Stimulated activated CD8-positive, alpha-beta memory T cell treated with anti-CD3 and anti-CD28 coated beads, Interleukin-7, amount 100 ng/mL, for 1 hour (primary cell): Measurements from ENCODE around the gene TP53I13.
"Not testable (repeated sequence)": the region's sequence is repeated elsewhere in the genome, so short reads cannot be mapped to it uniquely, and the experiment has no call there.

Source experiments
- DNase-seq, 2 donors: peaks; one replicate each; pipeline ENCODE4 v3.0.0-alpha.2; 2020; ENCODE audit warnings: low read depth in 2 of 2

Gene TP53I13

GRCh38 chr17:29568331-29569244 lies at the start of gene TP53I13:
Gene TP53I13, plus strand, starts transcription at chr17:29568701. Its CDS starts 58 bp downstream, at chr17:29568759.
- peak; percentile 84 to 85 for DNase-seq

DNA sequence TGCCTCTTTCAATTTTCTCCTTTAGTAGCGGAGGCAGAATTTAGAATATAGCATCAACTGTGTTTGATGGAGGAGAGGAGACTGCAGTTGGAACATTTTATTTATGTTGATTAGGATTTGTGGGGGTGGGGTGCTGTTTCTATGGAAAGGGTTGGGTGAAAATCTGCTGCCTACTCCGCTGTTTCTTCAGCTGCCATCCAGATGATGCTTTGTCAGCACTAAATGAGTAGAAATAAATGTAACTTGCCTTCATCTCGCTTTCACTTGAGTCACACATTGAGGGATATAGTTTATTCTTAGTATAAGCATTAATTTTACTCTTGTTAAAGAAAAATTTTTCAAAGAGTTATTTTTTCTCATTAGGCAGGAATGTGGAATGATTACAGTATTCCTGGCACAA lies 43.8 kb upstream of the TP53I13 start:
- DNase-seq: no peak

DNA sequence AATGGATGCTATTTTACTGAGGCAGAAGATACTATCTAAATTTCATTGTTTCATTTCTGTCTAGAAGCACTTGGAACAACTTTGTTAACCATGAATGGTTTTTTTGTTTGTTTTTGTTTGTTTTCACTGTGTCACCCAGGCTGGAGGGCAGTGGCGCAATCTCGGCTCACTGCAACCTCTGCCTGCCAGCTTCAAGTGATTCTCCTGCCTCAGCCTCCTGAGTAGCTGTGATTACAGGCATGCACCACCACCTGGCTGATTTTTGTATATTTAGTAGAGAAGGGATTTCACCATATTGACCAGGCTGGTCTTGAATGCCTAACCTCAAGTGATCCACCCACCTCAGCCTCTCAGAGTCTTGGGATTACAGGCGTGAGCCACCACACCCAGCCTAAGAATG lies 42.2 kb upstream of the TP53I13 start:
- DNase-seq: no peak

DNA sequence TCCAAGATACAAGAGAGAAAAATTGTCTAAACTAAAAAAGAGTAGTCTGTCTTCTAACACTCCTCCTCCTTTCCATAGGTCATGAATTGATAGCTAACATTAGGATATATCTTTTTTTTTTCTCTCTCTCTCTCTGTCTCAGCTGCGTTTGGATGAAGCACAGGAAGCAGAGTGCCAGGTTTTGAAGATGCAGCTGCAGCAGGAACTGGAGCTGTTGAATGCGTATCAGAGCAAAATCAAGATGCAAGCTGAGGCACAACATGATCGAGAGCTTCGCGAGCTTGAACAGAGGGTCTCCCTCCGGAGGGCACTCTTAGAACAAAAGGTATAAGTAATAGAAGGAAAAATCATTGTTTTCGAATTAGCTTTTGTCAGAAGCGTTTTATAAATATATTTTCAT lies 34.5 kb upstream of the TP53I13 start:
- DNase-seq: no peak

DNA sequence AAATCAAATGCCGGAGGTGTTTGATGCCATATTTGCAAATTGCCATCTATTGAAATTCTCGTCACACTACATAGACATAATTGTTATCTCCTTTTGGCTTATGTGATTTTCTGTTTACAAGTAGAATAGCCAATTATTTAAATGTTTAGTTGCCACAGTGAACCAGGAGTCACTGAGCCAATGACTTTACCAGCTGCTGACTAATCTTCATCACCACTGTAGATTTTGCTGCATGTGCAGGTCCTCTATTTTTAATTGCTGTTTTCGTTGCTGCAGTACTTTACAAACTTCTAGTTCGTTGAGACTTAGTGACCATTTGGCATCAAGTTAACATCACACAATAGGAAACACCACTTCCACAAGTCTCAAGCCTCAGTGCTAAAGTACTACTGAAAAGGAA lies 24.4 kb upstream of the TP53I13 start:
- no peak for DNase-seq

DNA sequence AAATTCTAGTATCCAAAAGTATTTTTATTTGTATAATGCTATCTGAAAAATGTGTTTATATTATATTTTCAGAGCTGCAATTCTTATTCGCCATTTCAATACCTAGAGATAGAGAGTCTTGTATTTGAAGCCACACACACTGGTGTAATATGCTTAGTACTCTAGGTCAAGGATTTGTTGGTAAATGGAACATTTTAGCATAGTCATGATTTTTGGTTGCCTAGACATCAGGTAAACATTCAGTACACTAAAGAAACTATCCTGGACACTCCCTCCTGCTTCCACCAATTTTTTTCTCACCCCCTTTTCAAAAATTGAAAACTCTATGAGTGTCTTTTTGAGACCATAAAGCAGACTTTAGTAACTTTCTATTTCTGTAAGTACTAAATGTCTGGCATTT lies 22.4 kb upstream of the TP53I13 start:
- no peak for DNase-seq

DNA sequence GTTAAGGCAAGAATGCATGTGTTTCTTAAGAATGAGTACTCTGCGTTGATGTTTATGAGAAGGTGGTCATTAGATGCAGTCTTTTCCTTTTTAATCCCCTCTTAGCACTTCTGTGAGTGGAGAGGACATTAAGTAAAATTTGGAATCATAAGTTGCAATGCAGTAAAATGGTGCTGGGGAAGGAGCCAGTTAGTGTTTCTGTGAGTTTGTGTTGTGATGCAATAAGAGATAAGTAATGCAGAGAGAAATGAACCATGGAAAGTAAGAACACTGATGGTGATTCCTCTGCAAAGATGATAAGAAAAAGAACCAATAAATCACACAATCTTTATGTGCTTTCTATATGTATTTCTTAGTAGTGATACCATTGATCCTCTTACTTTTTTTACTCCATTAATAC lies 21.7 kb upstream of the TP53I13 start:
- DNase-seq: no peak

DNA sequence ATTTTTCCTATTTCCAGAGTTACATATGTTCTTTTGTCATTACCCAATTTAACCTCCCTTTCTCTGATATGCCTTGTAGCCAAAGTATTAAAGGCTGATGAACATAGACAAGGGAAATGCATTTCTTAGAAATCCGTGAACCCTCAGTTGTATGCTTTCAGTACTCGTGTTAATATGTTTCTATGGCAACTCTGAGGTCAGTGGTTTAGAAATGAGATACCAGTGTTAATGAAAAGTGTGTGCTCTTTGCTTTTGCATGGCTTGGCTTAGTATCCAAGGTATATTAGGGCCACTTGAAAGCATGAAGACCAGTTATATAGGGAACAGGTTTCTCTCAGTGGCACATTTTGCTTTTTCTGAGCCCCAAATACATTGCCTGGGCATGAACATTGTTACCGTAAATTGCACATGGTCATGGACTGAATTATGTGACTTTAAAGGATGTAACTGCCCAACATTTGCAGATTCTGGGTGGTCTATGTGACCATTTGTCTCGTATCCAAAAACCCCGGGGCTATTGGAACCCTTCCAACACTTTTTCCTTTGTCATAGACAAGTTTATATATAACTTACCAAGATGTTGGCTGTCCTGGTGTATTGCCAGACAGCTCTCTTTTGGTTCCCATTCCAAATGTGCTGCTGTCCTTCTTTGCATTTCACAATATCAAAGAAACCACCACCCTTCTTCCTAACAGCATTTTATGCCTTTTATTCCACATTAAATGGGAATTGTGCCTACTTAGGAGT lies 19.2 kb upstream of the TP53I13 start:
- DNase-seq: no peak

DNA sequence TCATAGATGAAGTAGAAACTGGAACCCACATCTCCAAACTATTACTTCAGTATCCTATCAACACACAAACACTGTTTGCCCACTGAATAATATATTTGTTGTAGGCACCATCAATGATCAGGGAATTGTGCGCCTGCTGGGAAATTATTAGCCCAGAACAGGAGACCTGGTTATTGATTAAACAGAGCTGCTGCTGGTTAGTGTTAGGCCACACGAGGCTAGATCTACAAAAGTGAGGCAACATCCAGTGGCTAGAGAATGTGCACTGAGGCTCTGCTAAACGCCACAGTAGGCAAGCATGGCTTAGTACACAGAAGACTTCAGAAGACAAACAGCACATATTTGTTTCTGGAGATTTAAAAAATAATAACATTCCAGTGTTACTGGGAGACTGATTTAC lies 12.7 kb upstream of the TP53I13 start:
- no peak for DNase-seq

- no peak for DNase-seq
Measured at GRCh38 chr17:29557085-29557738, 11.3 kb upstream of the TP53I13 start.

DNA sequence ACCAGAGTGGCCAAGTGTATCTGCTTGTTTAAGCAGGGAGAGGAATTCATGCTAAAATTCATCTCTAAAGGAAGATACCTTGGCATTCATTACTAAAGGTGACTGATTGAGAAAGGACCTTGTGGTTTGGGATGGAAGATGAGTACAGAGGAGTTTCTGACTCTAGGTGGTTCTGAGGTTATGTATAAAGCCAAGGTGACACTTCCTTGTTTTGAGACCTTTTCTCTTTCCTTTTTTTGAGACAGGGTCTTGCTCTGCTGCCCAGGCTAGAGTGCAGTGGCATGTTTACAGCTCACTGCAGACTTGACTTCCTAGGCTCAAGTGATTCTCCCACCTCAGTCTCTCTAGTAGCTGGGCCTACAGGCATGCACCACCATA lies 10.8 kb upstream of the TP53I13 start:
- no peak for DNase-seq

- DNase-seq: not testable (repeated sequence)
Measured at GRCh38 chr17:29558139-29558538, 10.4 kb upstream of the TP53I13 start.

- DNase-seq: no peak
Measured at GRCh38 chr17:29559640-29560039, 8.9 kb upstream of the TP53I13 start.

GRCh38 chr17:29560316-29560715 lies 8.2 kb upstream of the TP53I13 start:
- DNase-seq: no peak

DNA sequence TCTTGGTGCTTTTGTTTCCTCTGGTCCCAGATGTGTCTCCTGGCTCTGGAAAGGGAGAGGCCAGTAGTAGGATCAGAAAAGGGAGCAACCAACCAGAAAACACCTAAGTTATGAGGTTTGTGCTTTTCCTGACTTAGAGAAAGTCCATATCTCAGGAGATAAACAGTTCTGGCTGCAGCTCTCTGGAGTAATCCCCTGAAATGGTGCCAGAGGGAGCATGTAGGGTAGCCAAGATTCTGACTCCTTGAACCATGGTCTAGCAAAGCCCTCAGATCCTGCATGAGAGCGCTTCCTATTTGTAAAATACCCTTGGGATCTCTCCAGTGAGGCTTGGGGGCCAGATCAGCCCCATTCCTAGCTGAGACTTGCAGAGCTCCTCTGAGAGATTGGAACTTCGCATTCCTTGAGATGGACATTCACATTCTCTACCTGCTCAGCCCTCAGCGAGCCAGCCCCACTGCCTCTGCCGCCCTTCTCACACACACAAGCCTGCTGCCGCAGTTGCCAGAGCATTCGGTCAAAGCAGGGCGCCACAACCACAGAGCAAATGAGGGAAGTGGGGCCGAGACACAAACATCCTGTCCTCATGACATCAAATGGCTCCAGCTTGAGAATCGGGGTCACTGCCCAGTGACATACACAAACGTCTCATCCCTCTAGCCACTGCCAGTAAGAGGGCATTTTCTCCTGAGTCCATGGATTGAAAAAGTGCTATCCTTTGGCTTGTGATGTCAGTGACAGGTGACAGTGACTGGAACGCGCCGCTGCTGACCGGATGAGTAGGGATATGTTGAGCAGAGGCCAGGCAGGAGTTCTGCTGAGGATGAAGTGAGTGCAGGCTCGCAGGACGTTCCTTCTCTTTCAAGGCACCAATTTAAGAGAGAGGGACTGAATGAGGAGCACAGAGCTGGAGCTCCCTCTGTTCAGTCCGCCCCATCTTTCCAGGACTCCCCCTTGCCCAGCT lies 6.7 kb upstream of the TP53I13 start:
- DNase-seq: no peak

- no peak for DNase-seq
Measured at GRCh38 chr17:29562615-29563014, 5.9 kb upstream of the TP53I13 start.

DNA sequence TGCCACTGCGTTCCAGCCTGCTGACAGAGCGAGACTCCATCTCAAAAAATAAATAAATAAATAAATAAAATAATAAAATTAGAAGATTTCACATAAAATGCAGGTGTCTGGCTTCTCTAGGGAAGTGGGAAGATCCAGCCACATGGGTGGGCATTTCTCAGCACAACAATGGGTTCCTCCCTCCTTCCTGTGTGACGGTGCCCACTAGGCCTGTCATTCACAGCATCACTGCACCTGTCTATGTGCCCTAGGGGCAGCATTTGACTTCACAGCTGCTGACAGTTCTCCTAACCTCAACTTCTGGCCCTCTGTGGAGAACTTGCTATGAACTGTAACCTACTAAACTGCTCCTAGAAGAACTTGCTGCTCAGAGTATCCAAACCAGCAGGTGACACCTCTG lies 4.7 kb upstream of the TP53I13 start:
- no peak for DNase-seq

GRCh38 chr17:29565643-29566472 lies 2.6 kb upstream of the TP53I13 start:
- DNase-seq: no peak

GRCh38 chr17:29566473-29567303 lies 1.8 kb upstream of the TP53I13 start, which contains the start of gene ABHD15:
Gene ABHD15, minus strand, starts transcription at chr17:29567037. Its CDS starts 71 bp downstream, at chr17:29566966.
- DNase-seq: peak in 1 of 2 donors; percentile 17

- no peak for DNase-seq
Measured at GRCh38 chr17:29567304-29567553, 1.3 kb upstream of the TP53I13 start.
